ENCODE results near the gene IAPP. TPM values are rescaled to one million over a fixed set of nuclear protein-coding genes. Genes with fewer than 3 reads are reported as not detected.
"Not testable (repeated sequence)": the region's sequence is repeated elsewhere in the genome, so short reads cannot be mapped to it uniquely, and the experiment has no call there.

IAPP gene
- total and polyA plus RNA-seq, 4 donors, result 0.01 TPM; not detected in 3

- not testable (repeated sequence) for H3K9ac ChIP-seq (ENCODE audit: insufficient read depth in 1 of 2, low read length in 2 of 2); H3K9me3 ChIP-seq (ENCODE audit: control insufficient read depth in 4 of 4, insufficient read depth in 3 of 4, low read length in 3 of 4); H3K36me3 ChIP-seq (ENCODE audit: control insufficient read depth in 4 of 4, insufficient read depth in 4 of 4, low read length in 4 of 4); H3K4me1 ChIP-seq (ENCODE audit: control insufficient read depth in 5 of 5, insufficient read depth in 5 of 5, low read length in 5 of 5); H3K27ac ChIP-seq (ENCODE audit: low read depth in 1 of 2, low read length in 1 of 2); DNase-seq; H3K4me3 ChIP-seq; ATAC-seq (ENCODE audit: insufficient read depth, low FRiP score); H3K27me3 ChIP-seq (ENCODE audit: control insufficient read depth in 3 of 3, insufficient read depth in 3 of 3, low read length in 2 of 3)
- 88% methylated on average over 30 of the region's 30 CpGs for WGBS, 2 donors
These were observed 46.5 kb downstream of the IAPP start for GRCh38 chr12:21419009-21419699.

- H3K4me3 ChIP-seq, result no peak overlapping the region
- ATAC-seq (ENCODE audit: insufficient read depth, low FRiP score) (no peak), DNase-seq (no peak)
- H3K4me1 ChIP-seq (ENCODE audit: control insufficient read depth in 5 of 5, insufficient read depth in 5 of 5, low read length in 5 of 5), result no peaks in the 10 kb centered on the region
- H3K27ac ChIP-seq (ENCODE audit: low read depth in 1 of 2, low read length in 1 of 2), result no peak overlapping the region
- no peaks in the 10 kb centered on the region for H3K27me3 ChIP-seq (ENCODE audit: control insufficient read depth in 3 of 3, insufficient read depth in 3 of 3, low read length in 2 of 3)
- H3K9ac ChIP-seq (ENCODE audit: insufficient read depth in 1 of 2, low read length in 2 of 2), result no peak overlapping the region
- WGBS, 2 donors, result 76 to 86% methylated on average over 4 of the region's 4 CpGs
- no peaks in the 10 kb centered on the region for H3K36me3 ChIP-seq (ENCODE audit: control insufficient read depth in 4 of 4, insufficient read depth in 4 of 4, low read length in 4 of 4)
- no peaks in the 10 kb centered on the region for H3K9me3 ChIP-seq (ENCODE audit: control insufficient read depth in 4 of 4, insufficient read depth in 3 of 4, low read length in 3 of 4)
- no peak for TF ChIP-seq CTCF (IDR thresholded peaks at IDR 0.05; ENCODE audit: control extremely low read depth, extremely low read depth)
These were observed 55.5 kb downstream of the IAPP start for GRCh38 chr12:21428241-21428640.

Other genes with a start within 250 kb of the IAPP start
- gene SLCO1B1, start 241.7 kb upstream of the IAPP start, total RNA-seq, result not detected
- gene SLCO1B1, start 241.7 kb upstream of the IAPP start, polyA plus RNA-seq, result not detected
- 1 to 10 TPM in 1 of 2 donors, under 1 TPM in 1; 0.34 to 1.1 TPM for gene SLCO1A2, start 38.0 kb upstream of the IAPP start, total RNA-seq
- under 1 TPM in 1 of 2 donors, not detected in 1; 0.33 TPM for gene SLCO1A2, start 38.0 kb upstream of the IAPP start, polyA plus RNA-seq
- gene PYROXD1, start 64.8 kb downstream of the IAPP start, total RNA-seq, result 10 to 100 TPM; 21.3 to 28.2 TPM
- gene PYROXD1, start 64.8 kb downstream of the IAPP start, polyA plus RNA-seq, result 10 to 100 TPM; 13.3 to 15.3 TPM
- 10 to 100 TPM; 34.7 to 36.0 TPM for gene RECQL, start 128.7 kb downstream of the IAPP start, total RNA-seq
- 10 to 100 TPM; 13.8 to 24.5 TPM for gene RECQL, start 128.7 kb downstream of the IAPP start, polyA plus RNA-seq
- 10 to 100 TPM; 34.3 to 35.0 TPM for gene GOLT1B, start 128.9 kb downstream of the IAPP start, total RNA-seq
- 10 to 100 TPM; 23.9 to 27.3 TPM for gene GOLT1B, start 128.9 kb downstream of the IAPP start, polyA plus RNA-seq
- gene SPX, start 153.4 kb downstream of the IAPP start, total RNA-seq, result 10 to 100 TPM in 1 of 2 donors, under 1 TPM in 1; 0.58 to 24.0 TPM
- under 1 TPM; 0.09 to 0.51 TPM for gene SPX, start 153.4 kb downstream of the IAPP start, polyA plus RNA-seq
- not detected for gene GYS2, start 231.9 kb downstream of the IAPP start, total RNA-seq
- gene GYS2, start 231.9 kb downstream of the IAPP start, polyA plus RNA-seq, result under 1 TPM; 0.03 to 0.10 TPM

All from lung (tissue), 12 donors.